ENCODE measurements around the gene POLR3GL. TPM values are rescaled to one million over a fixed set of nuclear protein-coding genes. Genes with fewer than 3 reads are reported as not detected.
A peak's percentile ranks its signal among the peaks of the same experiment; 100 is the strongest.

Gene POLR3GL
- total RNA-seq, 1 donor from 2014 or later = 22.9 TPM

DNA sequence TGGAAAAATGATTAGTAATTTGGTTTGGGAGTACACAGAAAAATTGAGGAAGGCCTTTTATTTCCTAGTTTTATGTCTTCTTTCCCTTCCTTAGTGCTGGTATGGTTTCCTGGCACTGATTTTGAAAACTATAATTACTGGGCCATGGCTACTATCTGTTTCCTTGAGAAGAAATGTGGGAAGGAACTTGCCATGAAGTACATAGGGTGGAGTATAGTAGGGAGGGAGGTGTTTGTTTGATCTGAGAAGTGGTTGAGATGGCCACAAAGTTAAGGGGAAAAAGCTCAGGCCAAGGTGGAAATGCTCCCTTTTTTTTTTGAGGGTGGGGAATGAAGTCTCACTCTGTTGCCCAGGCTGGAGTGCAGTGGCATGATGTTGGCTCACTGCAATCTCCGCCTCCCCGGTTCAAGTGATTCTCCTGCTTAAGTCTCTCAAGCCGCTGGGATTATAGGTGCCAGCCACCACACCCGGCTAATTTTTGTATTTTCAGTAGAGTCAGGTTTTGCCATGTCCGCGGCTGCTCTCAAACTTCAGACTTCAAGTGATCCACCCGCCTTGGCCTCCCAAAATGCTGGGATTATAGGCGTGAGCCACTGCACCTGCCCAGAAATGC is 45.7 kb downstream of the POLR3GL start:
- no peaks in the 10 kb centered on the region for H3K27me3 ChIP-seq
- intact Hi-C loops (cut with DNase I) = loop anchor here (5.0 kb wide), 3 partner anchors 48 to 118 kb away; partner anchors contain the start of genes ANKRD34A, ITGA10 and POLR3GL
- no peaks in the 10 kb centered on the region for H3K9me3 ChIP-seq
- H3K4me1 ChIP-seq = peaks cover 0 to 10% of the 10 kb centered on the region in 2 donors
- no peaks in the 10 kb centered on the region for H3K36me3 ChIP-seq
- DNase-seq (ENCODE audit: low spot score in 2 of 2) = no peak
- H3K4me3 ChIP-seq = no peak overlapping the region
- no peak overlapping the region for H3K27ac ChIP-seq
- TF ChIP-seq, protein P1, sequence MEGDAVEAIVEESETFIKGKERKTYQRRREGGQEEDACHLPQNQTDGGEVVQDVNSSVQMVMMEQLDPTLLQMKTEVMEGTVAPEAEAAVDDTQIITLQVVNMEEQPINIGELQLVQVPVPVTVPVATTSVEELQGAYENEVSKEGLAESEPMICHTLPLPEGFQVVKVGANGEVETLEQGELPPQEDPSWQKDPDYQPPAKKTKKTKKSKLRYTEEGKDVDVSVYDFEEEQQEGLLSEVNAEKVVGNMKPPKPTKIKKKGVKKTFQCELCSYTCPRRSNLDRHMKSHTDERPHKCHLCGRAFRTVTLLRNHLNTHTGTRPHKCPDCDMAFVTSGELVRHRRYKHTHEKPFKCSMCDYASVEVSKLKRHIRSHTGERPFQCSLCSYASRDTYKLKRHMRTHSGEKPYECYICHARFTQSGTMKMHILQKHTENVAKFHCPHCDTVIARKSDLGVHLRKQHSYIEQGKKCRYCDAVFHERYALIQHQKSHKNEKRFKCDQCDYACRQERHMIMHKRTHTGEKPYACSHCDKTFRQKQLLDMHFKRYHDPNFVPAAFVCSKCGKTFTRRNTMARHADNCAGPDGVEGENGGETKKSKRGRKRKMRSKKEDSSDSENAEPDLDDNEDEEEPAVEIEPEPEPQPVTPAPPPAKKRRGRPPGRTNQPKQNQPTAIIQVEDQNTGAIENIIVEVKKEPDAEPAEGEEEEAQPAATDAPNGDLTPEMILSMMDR (IDR thresholded peaks at IDR 0.05) = no peak

DNA sequence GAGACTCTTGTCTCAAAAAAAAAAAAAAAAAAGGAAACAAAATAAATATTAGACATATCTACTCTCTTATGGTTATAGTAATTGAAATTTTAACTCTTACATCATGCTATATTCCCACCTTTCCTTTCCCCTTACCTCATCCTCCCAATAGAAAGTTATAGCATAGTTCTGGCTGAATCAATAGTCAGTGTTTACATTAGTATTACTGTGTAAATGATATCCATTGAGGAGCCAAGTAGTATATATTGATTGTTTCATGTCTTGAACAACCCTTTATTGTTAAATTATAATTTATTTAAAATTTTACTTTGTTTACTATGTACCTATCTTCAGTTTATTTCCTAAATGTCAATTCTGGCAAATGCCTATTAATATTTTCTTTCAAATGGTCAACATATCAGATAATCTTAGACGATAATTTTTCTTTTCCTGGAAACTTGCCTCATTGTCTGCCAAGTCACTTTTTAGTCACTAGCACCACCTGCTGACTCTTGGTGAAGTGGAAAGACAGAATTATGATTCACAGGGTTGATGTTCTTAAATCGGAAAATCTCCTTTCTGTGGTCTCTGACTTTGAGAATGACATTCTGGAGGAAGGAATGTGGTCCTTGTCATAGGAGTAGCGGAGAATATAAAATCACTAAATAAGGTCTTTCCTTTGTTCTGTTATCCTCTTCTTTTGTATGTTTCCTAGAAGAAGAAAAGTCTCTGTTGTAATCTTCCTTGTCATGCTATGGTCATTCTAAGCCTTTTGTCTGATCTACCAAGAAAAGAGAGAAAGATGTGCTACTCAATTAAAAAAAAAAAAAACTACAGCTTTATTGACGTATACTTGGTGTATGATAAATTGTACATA is 48.4 kb downstream of the POLR3GL start:
- intact Hi-C loops (cut with DNase I) = loop anchor here (1.0 to 5.0 kb wide), 6 partner anchors 36 to 168 kb away; partner anchors contain the start of genes ANKRD34A, ITGA10, NUDT17 and POLR3GL
- DNase-seq (ENCODE audit: low spot score in 2 of 2) = peak in 1 of 2 donors; percentile 80
- Histone ChIP-seq H3K4me3 (no peak overlapping the region), H3K27ac (no peak overlapping the region), H3K36me3 (no peaks in the 10 kb centered on the region), H3K4me1 (peaks cover 0 to under 1% of the 10 kb centered on the region in 2 donors), H3K27me3 (no peaks in the 10 kb centered on the region), H3K9me3 (no peaks in the 10 kb centered on the region)
- TF ChIP-seq, protein P1 (IDR thresholded peaks at IDR 0.05) = peak; percentile 79 to 80 (median 79)

DNA sequence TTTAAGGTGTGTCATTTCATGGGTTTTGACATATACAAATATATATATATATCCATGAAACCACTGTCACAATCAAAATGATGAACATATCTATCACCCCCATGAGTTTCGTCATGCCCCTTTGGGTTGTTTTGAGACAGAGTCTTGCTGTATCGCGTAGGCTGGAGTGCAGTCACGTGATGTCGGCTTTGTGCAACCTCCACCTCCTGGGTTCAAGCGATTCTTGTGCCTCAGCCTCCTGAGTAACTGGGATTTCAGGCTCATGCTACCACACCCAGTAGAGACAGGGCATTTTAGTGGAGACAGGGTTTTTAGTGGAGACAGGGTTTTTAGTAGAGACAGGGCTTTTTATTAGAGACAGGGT is 49.1 kb downstream of the POLR3GL start:
- Histone ChIP-seq H3K4me3 (no peak overlapping the region), H3K36me3 (no peaks in the 10 kb centered on the region), H3K4me1 (no peaks in the 10 kb centered on the region), H3K27me3 (no peaks in the 10 kb centered on the region), H3K27ac (no peak overlapping the region), H3K9me3 (no peaks in the 10 kb centered on the region)
- intact Hi-C loops (cut with DNase I) = loop anchor here (1.0 to 5.0 kb wide), 6 partner anchors 36 to 168 kb away; partner anchors contain the start of genes ANKRD34A, ITGA10, NUDT17 and POLR3GL
- no peak for DNase-seq (ENCODE audit: low spot score in 2 of 2)
- TF ChIP-seq, protein P1 (IDR thresholded peaks at IDR 0.05) = no peak

DNA sequence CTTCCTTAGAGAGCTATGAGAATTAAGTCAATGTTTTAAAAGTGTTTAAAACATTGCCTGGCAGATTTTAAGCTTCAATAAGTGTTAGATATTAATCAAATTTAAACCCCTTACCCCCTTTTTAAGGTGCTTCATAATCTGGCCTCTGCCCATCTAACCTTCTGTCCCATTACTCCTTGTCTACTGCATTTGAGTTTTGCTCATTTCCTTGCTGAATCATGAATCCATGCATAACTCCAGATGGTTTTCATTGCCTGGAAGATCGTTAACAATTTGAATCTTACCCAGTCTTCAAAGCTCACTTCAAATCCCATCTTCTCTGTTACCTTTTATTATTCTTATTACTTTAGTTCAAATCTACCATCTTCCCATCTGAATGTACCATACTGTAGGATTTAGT is 52.4 kb downstream of the POLR3GL start:
- intact Hi-C loops (cut with DNase I) = no loop called here

DNA sequence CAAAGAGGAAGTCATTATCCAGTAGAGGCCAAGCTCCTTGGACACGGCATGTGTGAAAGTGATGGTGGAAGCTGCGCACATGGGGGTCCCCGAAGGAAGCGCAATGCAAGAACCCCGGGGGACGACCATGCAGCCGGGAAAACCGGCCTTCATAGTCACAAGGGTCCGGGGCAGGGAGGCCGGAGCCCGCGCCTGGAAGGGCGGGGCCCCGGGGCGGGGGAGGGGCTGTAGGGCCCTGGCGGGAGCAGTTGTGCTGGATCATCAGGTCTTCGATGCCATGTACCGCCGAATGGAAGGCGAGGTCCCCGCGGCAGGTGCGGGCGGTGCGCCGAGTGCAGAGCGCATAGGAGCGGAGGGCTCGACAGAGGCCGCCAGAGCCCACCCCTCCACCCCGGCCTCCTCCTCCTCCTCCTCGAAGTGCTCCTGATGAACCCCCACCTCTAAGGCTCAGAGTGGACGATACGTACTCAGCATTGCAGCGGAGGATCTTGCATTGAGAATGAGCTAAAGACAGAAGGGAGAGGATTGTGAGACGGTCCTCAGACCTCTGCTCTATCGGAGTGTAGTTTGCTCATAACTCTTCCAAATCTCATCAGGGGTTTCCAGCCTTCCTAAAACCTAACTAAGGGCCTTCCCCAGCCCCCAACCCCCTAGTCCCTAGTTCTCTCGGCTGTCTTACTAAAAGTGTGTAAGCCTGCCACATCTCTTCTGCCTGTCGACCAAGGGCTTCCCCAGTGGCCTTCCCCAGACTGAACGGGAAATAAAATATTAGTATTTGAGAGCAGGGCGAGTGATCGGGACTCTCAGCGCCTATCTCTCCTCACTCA is 55.0 kb downstream of the POLR3GL start:
- intact Hi-C loops (cut with DNase I) = no loop called here
- DNase-seq (ENCODE audit: low spot score in 2 of 2) = no peak
- peak overlapping the region; percentile 34 to 48 for H3K4me3 ChIP-seq
- H3K27me3 ChIP-seq = no peaks in the 10 kb centered on the region
- no peaks in the 10 kb centered on the region for H3K9me3 ChIP-seq
- no peak overlapping the region for H3K27ac ChIP-seq
- TF ChIP-seq, protein P1 (IDR thresholded peaks at IDR 0.05) = no peak
- peaks cover 0 to 7% of the 10 kb centered on the region in 2 donors for H3K4me1 ChIP-seq
- no peaks in the 10 kb centered on the region for H3K36me3 ChIP-seq

More for the DNA sequence above, 52.4 kb downstream of the POLR3GL start:
- no peaks in the 10 kb centered on the region for H3K27me3 ChIP-seq
- no peaks in the 10 kb centered on the region for H3K9me3 ChIP-seq
- no peaks in the 10 kb centered on the region for H3K36me3 ChIP-seq
- TF ChIP-seq, protein P1 (IDR thresholded peaks at IDR 0.05) = no peak
- no peak overlapping the region for H3K4me3 ChIP-seq
- H3K4me1 ChIP-seq = peaks cover 0 to 7% of the 10 kb centered on the region in 2 donors
- no peak overlapping the region for H3K27ac ChIP-seq
- DNase-seq (ENCODE audit: low spot score in 2 of 2) = no peak
